Measurements from ENCODE around the gene ZNF697. TPM values are rescaled to one million over a fixed set of nuclear protein-coding genes. Genes with fewer than 3 reads are reported as not detected.

The ZNF697 gene
- total RNA-seq, 4 donors from 2014 or later = 1.00 to 5.6 (median 2.9) TPM

GRCh38 chr1:119664067-119664466 lies 16.0 kb upstream of the ZNF697 start:
- H3K4me3 ChIP-seq = no peak overlapping the region
- peaks cover 8 to 38% (median 27%) of the 10 kb centered on the region in 4 donors for H3K4me1 ChIP-seq
- no peak for DNase-seq
- H3K27ac ChIP-seq = no peak overlapping the region
- in situ Hi-C loops (cut with MboI; ENCODE audit: low pct_ligation_motif_present in 1 of 4, low pct_unique_long_range_greater_than_20kb in 1 of 4, low sequenced_read_pairs in 3 of 4) = loop anchor here in 2 of 4 donors (10.0 kb wide), 1 partner anchor 49 kb away; no protein-coding TSS in a partner anchor
- WGBS, 2 donors (ENCODE audit: low coverage in 1 of 2) = 81 to 94% methylated on average over 3 to 5 of the region's 5 CpGs
- H3K9me3 ChIP-seq = no peaks in the 10 kb centered on the region
- intact Hi-C loops (cut with DNase I; ENCODE audit: low total_unique reads) = no loop called here
- H3K27me3 ChIP-seq = no peaks in the 10 kb centered on the region
- TF ChIP-seq EP300 (IDR thresholded peaks at IDR 0.05; ENCODE audit: low read depth) (no peak), CTCF (IDR thresholded peaks at IDR 0.05) (no peak), POLR2AphosphoS5 (IDR thresholded peaks at IDR 0.05) (no peak), POLR2A (IDR thresholded peaks at IDR 0.05) (no peak)
- no peaks in the 10 kb centered on the region for H3K36me3 ChIP-seq

- intact Hi-C loops (cut with DNase I; ENCODE audit: low total_unique reads) = no loop called here
- WGBS, 2 donors (ENCODE audit: low coverage in 1 of 2) = 39 to 56% methylated on average over 3 of the region's 3 CpGs
- TF ChIP-seq CTCF (IDR thresholded peaks at IDR 0.05) (no peak), EP300 (IDR thresholded peaks at IDR 0.05; ENCODE audit: low read depth) (no peak), POLR2AphosphoS5 (IDR thresholded peaks at IDR 0.05) (no peak), POLR2A (IDR thresholded peaks at IDR 0.05) (no peak)
Measured at GRCh38 chr1:119662034-119662437, 14.0 kb upstream of the ZNF697 start.

GRCh38 chr1:119660253-119661083 lies 12.4 kb upstream of the ZNF697 start:
- 36 to 48% methylated on average over 5 of the region's 5 CpGs for WGBS, 2 donors (ENCODE audit: low coverage in 1 of 2)
- DNase-seq = no peak
- Histone ChIP-seq H3K27me3 (no peaks in the 10 kb centered on the region), H3K4me1 (peaks cover 8 to 38% (median 27%) of the 10 kb centered on the region in 4 donors), H3K9me3 (no peaks in the 10 kb centered on the region), H3K36me3 (no peaks in the 10 kb centered on the region), H3K4me3 (no peak overlapping the region), H3K27ac (peak overlapping the region in 3 of 4 donors; percentile 56 to 72 (median 66))
- TF ChIP-seq EP300 (IDR thresholded peaks at IDR 0.05; ENCODE audit: low read depth) (no peak), POLR2A (IDR thresholded peaks at IDR 0.05) (no peak), POLR2AphosphoS5 (IDR thresholded peaks at IDR 0.05) (no peak), CTCF (IDR thresholded peaks at IDR 0.05) (no peak)
- in situ Hi-C loops (cut with MboI; ENCODE audit: low pct_ligation_motif_present in 1 of 4, low pct_unique_long_range_greater_than_20kb in 1 of 4, low sequenced_read_pairs in 3 of 4) (loop anchor here in 2 of 4 donors (10.0 kb wide), 1 partner anchor 46 kb away; no protein-coding TSS in a partner anchor), intact Hi-C loops (cut with DNase I; ENCODE audit: low total_unique reads) (no loop called here)

More at GRCh38 chr1:119662034-119662437, 14.0 kb upstream of the ZNF697 start:
- in situ Hi-C loops (cut with MboI; ENCODE audit: low pct_ligation_motif_present in 1 of 4, low pct_unique_long_range_greater_than_20kb in 1 of 4, low sequenced_read_pairs in 3 of 4) = loop anchor here in 2 of 4 donors (10.0 kb wide), 1 partner anchor 47 kb away; no protein-coding TSS in a partner anchor
- H3K4me1 ChIP-seq = peaks cover 8 to 38% (median 27%) of the 10 kb centered on the region in 4 donors
- no peak overlapping the region for H3K4me3 ChIP-seq
- H3K36me3 ChIP-seq = no peaks in the 10 kb centered on the region
- H3K9me3 ChIP-seq = no peaks in the 10 kb centered on the region
- DNase-seq = peak; percentile 9
- H3K27me3 ChIP-seq = no peaks in the 10 kb centered on the region
- H3K27ac ChIP-seq = peak overlapping the region; percentile 11 to 72 (median 32)

GRCh38 chr1:119659628-119660027 lies 11.6 kb upstream of the ZNF697 start:
- peak overlapping the region; percentile 27 to 72 (median 61) for H3K27ac ChIP-seq
- 10 to 44% methylated on average over 2 to 3 of the region's 3 CpGs for WGBS, 2 donors (ENCODE audit: low coverage in 1 of 2)
- H3K9me3 ChIP-seq = no peaks in the 10 kb centered on the region
- DNase-seq = peak; percentile 22
- H3K4me1 ChIP-seq = peaks cover 8 to 41% (median 27%) of the 10 kb centered on the region in 4 donors
- no peak overlapping the region for H3K4me3 ChIP-seq
- TF ChIP-seq POLR2AphosphoS5 (IDR thresholded peaks at IDR 0.05) (peak in 1 of 3 donors; percentile 30), EP300 (IDR thresholded peaks at IDR 0.05; ENCODE audit: low read depth) (no peak)
- no peaks in the 10 kb centered on the region for H3K36me3 ChIP-seq
- in situ Hi-C loops (cut with MboI; ENCODE audit: low pct_ligation_motif_present in 1 of 4, low pct_unique_long_range_greater_than_20kb in 1 of 4, low sequenced_read_pairs in 3 of 4) = loop anchor here in 2 of 4 donors (10.0 kb wide), 1 partner anchor 45 kb away; no protein-coding TSS in a partner anchor
- intact Hi-C loops (cut with DNase I; ENCODE audit: low total_unique reads) = no loop called here
- H3K27me3 ChIP-seq = no peaks in the 10 kb centered on the region

Data from transverse colon (tissue), 4 donors.